ENCODE results near the gene MAGEA3. TPM values are rescaled to one million over a fixed set of nuclear protein-coding genes. Genes with fewer than 3 reads are reported as not detected.

The MAGEA3 gene
- total and polyA plus RNA-seq, 2 of the 8 experiments (the other 6 are each of a cell fraction or from before 2014, with no cell fraction given), result 0.06 TPM; not detected in 1

DNA sequence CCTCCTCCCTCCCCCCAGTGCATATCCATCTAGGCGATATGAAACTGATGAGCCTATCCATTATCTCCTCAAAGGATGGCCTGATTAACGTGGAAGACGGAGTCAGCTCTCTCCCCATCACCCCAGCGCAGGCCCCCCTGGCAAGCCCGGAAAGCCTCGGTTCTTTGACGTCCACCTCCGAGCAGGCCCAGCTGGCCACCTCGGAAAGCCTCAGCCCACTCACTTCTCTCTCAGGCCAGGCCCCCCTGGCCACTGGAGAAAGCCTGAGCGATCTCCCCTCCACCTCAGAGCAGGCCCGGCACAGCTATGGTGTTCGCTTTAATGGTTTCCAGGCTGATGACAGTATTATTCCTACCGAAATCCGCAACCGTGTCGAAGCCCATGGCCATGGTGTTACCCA is 46.1 kb upstream of the MAGEA3 start (continued):
- TF ChIP-seq, protein P1, sequence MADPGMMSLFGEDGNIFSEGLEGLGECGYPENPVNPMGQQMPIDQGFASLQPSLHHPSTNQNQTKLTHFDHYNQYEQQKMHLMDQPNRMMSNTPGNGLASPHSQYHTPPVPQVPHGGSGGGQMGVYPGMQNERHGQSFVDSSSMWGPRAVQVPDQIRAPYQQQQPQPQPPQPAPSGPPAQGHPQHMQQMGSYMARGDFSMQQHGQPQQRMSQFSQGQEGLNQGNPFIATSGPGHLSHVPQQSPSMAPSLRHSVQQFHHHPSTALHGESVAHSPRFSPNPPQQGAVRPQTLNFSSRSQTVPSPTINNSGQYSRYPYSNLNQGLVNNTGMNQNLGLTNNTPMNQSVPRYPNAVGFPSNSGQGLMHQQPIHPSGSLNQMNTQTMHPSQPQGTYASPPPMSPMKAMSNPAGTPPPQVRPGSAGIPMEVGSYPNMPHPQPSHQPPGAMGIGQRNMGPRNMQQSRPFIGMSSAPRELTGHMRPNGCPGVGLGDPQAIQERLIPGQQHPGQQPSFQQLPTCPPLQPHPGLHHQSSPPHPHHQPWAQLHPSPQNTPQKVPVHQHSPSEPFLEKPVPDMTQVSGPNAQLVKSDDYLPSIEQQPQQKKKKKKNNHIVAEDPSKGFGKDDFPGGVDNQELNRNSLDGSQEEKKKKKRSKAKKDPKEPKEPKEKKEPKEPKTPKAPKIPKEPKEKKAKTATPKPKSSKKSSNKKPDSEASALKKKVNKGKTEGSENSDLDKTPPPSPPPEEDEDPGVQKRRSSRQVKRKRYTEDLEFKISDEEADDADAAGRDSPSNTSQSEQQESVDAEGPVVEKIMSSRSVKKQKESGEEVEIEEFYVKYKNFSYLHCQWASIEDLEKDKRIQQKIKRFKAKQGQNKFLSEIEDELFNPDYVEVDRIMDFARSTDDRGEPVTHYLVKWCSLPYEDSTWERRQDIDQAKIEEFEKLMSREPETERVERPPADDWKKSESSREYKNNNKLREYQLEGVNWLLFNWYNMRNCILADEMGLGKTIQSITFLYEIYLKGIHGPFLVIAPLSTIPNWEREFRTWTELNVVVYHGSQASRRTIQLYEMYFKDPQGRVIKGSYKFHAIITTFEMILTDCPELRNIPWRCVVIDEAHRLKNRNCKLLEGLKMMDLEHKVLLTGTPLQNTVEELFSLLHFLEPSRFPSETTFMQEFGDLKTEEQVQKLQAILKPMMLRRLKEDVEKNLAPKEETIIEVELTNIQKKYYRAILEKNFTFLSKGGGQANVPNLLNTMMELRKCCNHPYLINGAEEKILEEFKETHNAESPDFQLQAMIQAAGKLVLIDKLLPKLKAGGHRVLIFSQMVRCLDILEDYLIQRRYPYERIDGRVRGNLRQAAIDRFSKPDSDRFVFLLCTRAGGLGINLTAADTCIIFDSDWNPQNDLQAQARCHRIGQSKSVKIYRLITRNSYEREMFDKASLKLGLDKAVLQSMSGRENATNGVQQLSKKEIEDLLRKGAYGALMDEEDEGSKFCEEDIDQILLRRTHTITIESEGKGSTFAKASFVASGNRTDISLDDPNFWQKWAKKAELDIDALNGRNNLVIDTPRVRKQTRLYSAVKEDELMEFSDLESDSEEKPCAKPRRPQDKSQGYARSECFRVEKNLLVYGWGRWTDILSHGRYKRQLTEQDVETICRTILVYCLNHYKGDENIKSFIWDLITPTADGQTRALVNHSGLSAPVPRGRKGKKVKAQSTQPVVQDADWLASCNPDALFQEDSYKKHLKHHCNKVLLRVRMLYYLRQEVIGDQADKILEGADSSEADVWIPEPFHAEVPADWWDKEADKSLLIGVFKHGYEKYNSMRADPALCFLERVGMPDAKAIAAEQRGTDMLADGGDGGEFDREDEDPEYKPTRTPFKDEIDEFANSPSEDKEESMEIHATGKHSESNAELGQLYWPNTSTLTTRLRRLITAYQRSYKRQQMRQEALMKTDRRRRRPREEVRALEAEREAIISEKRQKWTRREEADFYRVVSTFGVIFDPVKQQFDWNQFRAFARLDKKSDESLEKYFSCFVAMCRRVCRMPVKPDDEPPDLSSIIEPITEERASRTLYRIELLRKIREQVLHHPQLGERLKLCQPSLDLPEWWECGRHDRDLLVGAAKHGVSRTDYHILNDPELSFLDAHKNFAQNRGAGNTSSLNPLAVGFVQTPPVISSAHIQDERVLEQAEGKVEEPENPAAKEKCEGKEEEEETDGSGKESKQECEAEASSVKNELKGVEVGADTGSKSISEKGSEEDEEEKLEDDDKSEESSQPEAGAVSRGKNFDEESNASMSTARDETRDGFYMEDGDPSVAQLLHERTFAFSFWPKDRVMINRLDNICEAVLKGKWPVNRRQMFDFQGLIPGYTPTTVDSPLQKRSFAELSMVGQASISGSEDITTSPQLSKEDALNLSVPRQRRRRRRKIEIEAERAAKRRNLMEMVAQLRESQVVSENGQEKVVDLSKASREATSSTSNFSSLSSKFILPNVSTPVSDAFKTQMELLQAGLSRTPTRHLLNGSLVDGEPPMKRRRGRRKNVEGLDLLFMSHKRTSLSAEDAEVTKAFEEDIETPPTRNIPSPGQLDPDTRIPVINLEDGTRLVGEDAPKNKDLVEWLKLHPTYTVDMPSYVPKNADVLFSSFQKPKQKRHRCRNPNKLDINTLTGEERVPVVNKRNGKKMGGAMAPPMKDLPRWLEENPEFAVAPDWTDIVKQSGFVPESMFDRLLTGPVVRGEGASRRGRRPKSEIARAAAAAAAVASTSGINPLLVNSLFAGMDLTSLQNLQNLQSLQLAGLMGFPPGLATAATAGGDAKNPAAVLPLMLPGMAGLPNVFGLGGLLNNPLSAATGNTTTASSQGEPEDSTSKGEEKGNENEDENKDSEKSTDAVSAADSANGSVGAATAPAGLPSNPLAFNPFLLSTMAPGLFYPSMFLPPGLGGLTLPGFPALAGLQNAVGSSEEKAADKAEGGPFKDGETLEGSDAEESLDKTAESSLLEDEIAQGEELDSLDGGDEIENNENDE (IDR thresholded peaks at IDR 0.05; ENCODE audit: insufficient replicate concordance, low read length), result no peak
- TF ChIP-seq SP2 (IDR thresholded peaks at IDR 0.05; ENCODE audit: low read length), result no peak
- TF ChIP-seq SIX5 (IDR thresholded peaks at IDR 0.05; ENCODE audit: low read depth, low read length), result no peak

Measured in H1 (cell line).